H1 (cell line): ENCODE measurements around the gene SLC30A9. TPM values are rescaled to one million over a fixed set of nuclear protein-coding genes. Genes with fewer than 3 reads are reported as not detected.

Source experiments
- CTCF ChIA-PET: fragments of 300-600 bp; sonication (Branson Sonifier 250); formaldehyde crosslinking; loops from one replicate; lab custom pipeline; 2021; ENCODE audit not compliant: partially characterized antibody; lab: Charles Lee
- POLR2A ChIA-PET: fragments of 300-600 bp; sonication (Branson Sonifier 250); formaldehyde crosslinking; loops from one replicate; lab custom pipeline; 2021; ENCODE audit warnings: inconsistent platforms; ENCODE audit not compliant: partially characterized antibody; lab: Charles Lee
- DNase-seq, 2 experiments: peaks; one replicate each; pipeline versions ENCODE4 v3.0.0 to v3.0.0-alpha.2; 2010 to 2022; ENCODE audit warnings: low spot score in 2 of 2, low read depth in 1 of 2, mixed read lengths in 1 of 2
- FAIRE-seq: peaks from 2 replicates; lab custom pipeline; 2011; peaks lifted over from hg19 to GRCh38; lab: Jason Lieb, UNC
- H2AFZ ChIP-seq: 2 replicates; pipeline ENCODE4 v1.8.1; 2012; ENCODE audit warnings: low read length, inconsistent platforms
- H2AK5ac ChIP-seq: 2 replicates; pipeline ENCODE4 v1.6.1; 2013; ENCODE audit warnings: low read depth, low read length
- H2BK120ac ChIP-seq: replicated peaks from 2 replicates; pipeline ENCODE3; 2013; ENCODE audit warnings: low read depth, low read length, inconsistent platforms
- H2BK12ac ChIP-seq: 2 replicates; pipeline ENCODE4 v1.6.1; 2013; ENCODE audit warnings: low read depth, low read length
- H2BK15ac ChIP-seq: 2 replicates; pipeline ENCODE4 v1.6.1; 2013; ENCODE audit warnings: low read length
- H2BK20ac ChIP-seq: 2 replicates; pipeline ENCODE4 v1.6.1; 2013; ENCODE audit warnings: low read length
- H2BK5ac ChIP-seq: 2 replicates; pipeline ENCODE4 v1.6.1; 2013; ENCODE audit warnings: low read depth, low read length
- H3K14ac ChIP-seq: 2 replicates; pipeline ENCODE4 v1.6.1; 2013; ENCODE audit warnings: inconsistent platforms; ENCODE audit not compliant: insufficient read length
- H3K18ac ChIP-seq: 2 replicates; pipeline ENCODE4 v1.6.1; 2013; ENCODE audit warnings: low read length; ENCODE audit errors: extremely low read depth
- H3K23ac ChIP-seq: 2 replicates; pipeline ENCODE4 v1.6.1; 2013; ENCODE audit warnings: inconsistent platforms; ENCODE audit not compliant: insufficient read length
- H3K23me2 ChIP-seq: 2 replicates; pipeline ENCODE4 v1.6.1; 2013; ENCODE audit warnings: low read depth, low read length
- H3K27ac ChIP-seq: 2 replicates; pipeline ENCODE4 v1.6.1; 2011; ENCODE audit warnings: low read depth, low read length, inconsistent platforms
- H3K27me3 ChIP-seq, 4 experiments: replicated peaks in 1 of 4; 1 replicate in 1 of 4; 2 replicates in 3 of 4; pipeline versions ENCODE4 v1.6.1 to v1.8.1; 2011 to 2013; ENCODE audit warnings: low read length in 3 of 4, mild to moderate bottlenecking in 3 of 4, inconsistent platforms in 2 of 4, mixed read lengths in 2 of 4, moderate library complexity in 1 of 4; ENCODE audit not compliant: control insufficient read depth in 3 of 4, insufficient read depth in 3 of 4; ENCODE audit errors: extremely low read depth in 1 of 4
- H3K36me3 ChIP-seq, 4 experiments: 2 replicates each; pipeline versions ENCODE4 v1.6.1 to v1.8.1; 2011 to 2013; ENCODE audit warnings: mild to moderate bottlenecking in 4 of 4, low read length in 3 of 4, moderate library complexity in 2 of 4, control low read depth in 1 of 4, inconsistent platforms in 1 of 4; ENCODE audit not compliant: insufficient read depth in 4 of 4, control insufficient read depth in 2 of 4
- H3K4ac ChIP-seq: replicated peaks from 2 replicates; pipeline ENCODE3; 2013; ENCODE audit warnings: low read length, low read depth, mixed read lengths, inconsistent platforms; ENCODE audit not compliant: insufficient read length
- H3K4me1 ChIP-seq, 4 experiments: replicated peaks in 1 of 4; 1 replicate in 1 of 4; 2 replicates in 3 of 4; pipeline versions ENCODE4 v1.6.1 to v1.8.1; 2011 to 2013; ENCODE audit warnings: low read length in 3 of 4, inconsistent platforms in 2 of 4, mixed read lengths in 1 of 4; ENCODE audit not compliant: insufficient read depth in 4 of 4, control insufficient read depth in 3 of 4
- H3K4me2 ChIP-seq, 2 experiments: 2 replicates each; pipeline versions ENCODE4 v1.6.1 to v1.8.1; 2011 to 2013; ENCODE audit warnings: low read depth in 2 of 2, low read length in 2 of 2, control low read depth in 1 of 2, inconsistent platforms in 1 of 2, mild to moderate bottlenecking in 1 of 2; ENCODE audit not compliant: insufficient read depth in 1 of 2
- H3K4me3 ChIP-seq, 4 experiments: fragments of 200-600, 300-600 bp in 1 of 4; sonication (generic), shearing (Covaris generic), sonication (Bioruptor Twin) in 1 of 4; 2 replicates each; pipeline versions ENCODE4 v1.5.1 to v1.8.1; 2011 to 2016; ENCODE audit warnings: low read length in 4 of 4, low read depth in 3 of 4, control low read depth in 2 of 4, inconsistent platforms in 2 of 4, mild to moderate bottlenecking in 2 of 4, mixed read lengths in 1 of 4, moderate library complexity in 1 of 4; ENCODE audit not compliant: insufficient read depth in 2 of 4; ENCODE audit errors: extremely low read depth in 1 of 4
- H3K56ac ChIP-seq: replicated peaks from 2 replicates; pipeline ENCODE3; 2013; ENCODE audit warnings: low read depth, mild to moderate bottlenecking, mixed read lengths, low read length, inconsistent platforms; ENCODE audit not compliant: insufficient read length
- H3K79me1 ChIP-seq: 2 replicates; pipeline ENCODE4 v1.6.1; 2013; ENCODE audit warnings: low read depth, low read length, control low read depth
- H3K79me2 ChIP-seq, 2 experiments: 2 replicates each; pipeline versions ENCODE4 v1.6.1 to v1.8.1; 2012 to 2013; ENCODE audit warnings: low read length in 2 of 2, mild to moderate bottlenecking in 2 of 2, inconsistent platforms in 1 of 2; ENCODE audit not compliant: insufficient read depth in 2 of 2, control insufficient read depth in 1 of 2
- H3K9ac ChIP-seq, 4 experiments: replicated peaks in 1 of 4; 1 replicate in 1 of 4; 2 replicates in 3 of 4; pipeline versions ENCODE4 v1.6.1 to v1.8.1; 2011 to 2013; ENCODE audit warnings: low read depth in 3 of 4, low read length in 3 of 4, control low read depth in 2 of 4, mild to moderate bottlenecking in 2 of 4, moderate library complexity in 2 of 4, inconsistent platforms in 1 of 4; ENCODE audit errors: extremely low read depth in 1 of 4
- H3K9me3 ChIP-seq, 2 experiments: 2 replicates each; pipeline versions ENCODE4 v1.6.1 to v1.8.1; 2012 to 2013; ENCODE audit warnings: mild to moderate bottlenecking in 2 of 2, moderate library complexity in 2 of 2, control low read depth in 1 of 2, inconsistent platforms in 1 of 2, low read depth in 1 of 2, low read length in 1 of 2, mixed read lengths in 1 of 2; ENCODE audit not compliant: insufficient read depth in 2 of 2
- H4K20me1 ChIP-seq, 2 experiments: replicated peaks in 1 of 2; 2 replicates each; pipeline versions ENCODE3 to v1.8.1; 2011 to 2013; ENCODE audit warnings: inconsistent platforms in 2 of 2, low read length in 2 of 2, mild to moderate bottlenecking in 1 of 2; ENCODE audit not compliant: insufficient read depth in 2 of 2, control insufficient read depth in 1 of 2
- H4K5ac ChIP-seq: 2 replicates; pipeline ENCODE4 v1.6.1; 2013; ENCODE audit warnings: low read length, low read depth, mixed read lengths, inconsistent platforms; ENCODE audit not compliant: insufficient read length
- H4K8ac ChIP-seq: 2 replicates; pipeline ENCODE4 v1.8.0; 2013; ENCODE audit warnings: mild to moderate bottlenecking, moderate library complexity, low read length, inconsistent platforms; ENCODE audit not compliant: insufficient read depth; ENCODE audit errors: extremely low read depth
- H4K91ac ChIP-seq: replicated peaks from 2 replicates; pipeline ENCODE3; 2013; ENCODE audit warnings: low read length, mixed read lengths, inconsistent platforms; ENCODE audit not compliant: insufficient read length
- ASH2L ChIP-seq: fragments of 200-600, 300-600 bp; sonication (generic); IDR thresholded peaks from one replicate; pipeline ENCODE4 v1.7.1; 2017; ENCODE audit warnings: low read length
- ATF3 ChIP-seq: IDR thresholded peaks from 2 replicates; pipeline ENCODE4 v1.6.1; 2011; ENCODE audit warnings: low read depth, mild to moderate bottlenecking, low read length; ENCODE audit not compliant: insufficient read depth
- CBX5 ChIP-seq: fragments of 300-800, 300-1000 bp; sonication (generic); IDR thresholded peaks from 2 replicates; pipeline ENCODE4 v1.7.1; 2016; ENCODE audit warnings: antibody characterized with exemption, low read length, low read depth
- CTBP2 ChIP-seq: IDR thresholded peaks from 2 replicates; pipeline ENCODE4 v1.7.0; 2011; ENCODE audit warnings: borderline replicate concordance, mild to moderate bottlenecking, moderate library complexity, mixed read lengths, low read length; ENCODE audit not compliant: insufficient read depth, insufficient read length
- HDAC6 ChIP-seq: IDR thresholded peaks from one replicate; pipeline ENCODE4 v1.7.1; 2012; ENCODE audit warnings: low read depth, mild to moderate bottlenecking, inconsistent platforms, low read length, moderate library complexity
- KDM5A ChIP-seq: fragments of 200-600 bp; IDR thresholded peaks from 2 replicates; pipeline ENCODE4 v1.7.1; 2012; ENCODE audit warnings: mild to moderate bottlenecking, low read length, inconsistent platforms, mixed read lengths
- MAFK ChIP-seq: IDR thresholded peaks from 2 replicates; pipeline ENCODE4 v1.6.1; 2012; ENCODE audit warnings: low read depth, mild to moderate bottlenecking, improper control_type of control experiment, low read length
- PHF8 ChIP-seq: fragments of 200-600 bp; sonication (generic); conservative IDR thresholded peaks from 2 replicates; pipeline ENCODE4 v1.7.1; 2012; ENCODE audit warnings: low read depth, mild to moderate bottlenecking, inconsistent platforms, low read length, moderate library complexity
- POLR2AphosphoS5 ChIP-seq: IDR thresholded peaks from 2 replicates; pipeline ENCODE4 v1.6.1; 2011; ENCODE audit warnings: low read depth, low read length
- RBBP5 ChIP-seq: IDR thresholded peaks from 2 replicates; pipeline ENCODE4 v1.7.1; 2012; ENCODE audit warnings: low read depth, mild to moderate bottlenecking, inconsistent platforms, low read length, moderate library complexity, borderline replicate concordance
- RFX5 ChIP-seq: IDR thresholded peaks from 2 replicates; pipeline ENCODE4 v1.6.1; 2011; ENCODE audit warnings: low read depth, low read length, improper control_type of control experiment, borderline replicate concordance
- SIN3A ChIP-seq, 2 experiments: IDR thresholded peaks in 1 of 2; conservative IDR thresholded peaks in 1 of 2; 2 replicates each; pipeline ENCODE4 v1.6.1; 2011 to 2012; ENCODE audit warnings: low read length in 2 of 2, improper control_type of control experiment in 1 of 2, low read depth in 1 of 2, mild to moderate bottlenecking in 1 of 2
- SP2 ChIP-seq: IDR thresholded peaks from 2 replicates; pipeline ENCODE4 v1.6.1; 2012; ENCODE audit warnings: mild to moderate bottlenecking, low read length, inconsistent platforms
- TEAD4 ChIP-seq: IDR thresholded peaks from 2 replicates; pipeline ENCODE4 v1.6.1; 2012; ENCODE audit warnings: low read depth, low read length, inconsistent platforms, mixed read lengths
- WGBS, 2 experiments: shearing (Covaris generic) in 1 of 2; methylation state at CpG; one replicate each; pipeline versions ENCODE4 v1.1.6 to v1.1.7; 2013 to 2015; ENCODE audit warnings: low lambda C conversion rate in 2 of 2, mixed read lengths in 2 of 2, inconsistent platforms in 1 of 2, low coverage in 1 of 2, missing lambda C conversion rate in 1 of 2; ENCODE audit not compliant: insufficient replicate concordance in 2 of 2, insufficient coverage in 1 of 2, insufficient read length in 1 of 2; ENCODE audit errors: extremely low coverage in 1 of 2, missing lambda C conversion rate in 1 of 2; 5-methylcytosine and 5-hydroxymethylcytosine counted together
- polyA plus RNA-seq, 7 experiments: library from polyadenylated mRNA; depleted of rRNA in 3 of 7; stranded (reverse) in 5 of 7; unstranded in 2 of 7; fragments of >200 nt in 5 of 7; fragments of 200-250 nt in 2 of 7; gene quantifications; 1 replicate in 5 of 7; 2 replicates in 1 of 7; 4 replicates in 1 of 7; pipeline versions ENCODE4 v1.2.1 to v1.2.3, GENCODE V29; 2011 to 2013; ENCODE audit warnings: missing spikeins in 2 of 7, mixed read lengths in 2 of 7
- total RNA-seq: library from RNA; stranded (reverse); fragmentation: NEBNext Ultra II Directional; extraction: Animal tissue kit (Norgen Biotek cat#: 25700); gene quantifications from 2 replicates; pipeline ENCODE4 v1.2.1, GENCODE V29; 2021

The SLC30A9 gene
- total and polyA plus RNA-seq, 2 of the 8 experiments (the other 6 are each of a cell fraction or from before 2014, with no cell fraction given), result 41.2 to 67.2 TPM

- H3K9ac ChIP-seq, result no peak overlapping the region
- DNase-seq (no peak), FAIRE-seq (peak; percentile 86)
- H3K79me2 ChIP-seq, result peaks cover 0 to 69% of the 10 kb centered on the region in 2 experiments; a peak in 3 of 4 replicates
- H2BK15ac ChIP-seq, result no peak overlapping the region
- no peak overlapping the region for H4K5ac ChIP-seq
- no peak overlapping the region for H2BK120ac ChIP-seq
- no peak overlapping the region for H2BK20ac ChIP-seq
- no peak overlapping the region for H3K18ac ChIP-seq
- 80% methylated on average over 3 of the region's 3 CpGs; no CpG with 5 or more reads in 1 of the 2 experiments for WGBS, 2 experiments
- no peak overlapping the region for H3K14ac ChIP-seq
- no peak overlapping the region for H4K8ac ChIP-seq
- H3K23ac ChIP-seq, result no peak overlapping the region
- peak overlapping the region; percentile 75; the same call in 1 of the 2 replicates for H2BK12ac ChIP-seq
- H3K4me1 ChIP-seq, result peaks cover 0 to 13% (median 9%) of the 10 kb centered on the region in 4 experiments; a peak in 5 of 7 replicates
- H2BK5ac ChIP-seq, result no peak overlapping the region
- CTCF ChIA-PET, result no interaction called here
- H3K4me2 ChIP-seq, result peak overlapping the region; percentile 14 to 60; a peak in 2 of 4 replicates
- no peak overlapping the region for H2AK5ac ChIP-seq
- H2AFZ ChIP-seq, result no peak overlapping the region
- no peaks in the 10 kb centered on the region for H3K9me3 ChIP-seq
- peaks cover 0 to 12% (median 6%) of the 10 kb centered on the region in 4 experiments; a peak in 5 of 8 replicates for H3K36me3 ChIP-seq
- peaks cover 0 to 1% of the 10 kb centered on the region in 2 experiments for H4K20me1 ChIP-seq
- H3K4me3 ChIP-seq, result no peak overlapping the region
- no peak overlapping the region for H3K56ac ChIP-seq
- POLR2A ChIA-PET, result no interaction called here
- H3K4ac ChIP-seq, result no peak overlapping the region
- H4K91ac ChIP-seq, result no peak overlapping the region
- no peaks in the 10 kb centered on the region for H3K23me2 ChIP-seq
- no peak overlapping the region for H3K27ac ChIP-seq
- H3K27me3 ChIP-seq, result no peaks in the 10 kb centered on the region
- H3K79me1 ChIP-seq, result peaks cover 7% of the 10 kb centered on the region
- TF ChIP-seq PHF8, result no peak
- 0 out of 4 replicates have a peak, but pooled peaks of 1 of the 2 experiments have one; percentile 32 for TF ChIP-seq SIN3A (conservative IDR thresholded peaks at IDR 0.05 in 1 of 2, IDR thresholded peaks at IDR 0.05 in 1 of 2; ENCODE audit: low read depth in 1 of 2, low read length in 2 of 2)
- no peak for TF ChIP-seq MAFK
- no peak for TF ChIP-seq ATF3
- no peak for TF ChIP-seq RFX5
- TF ChIP-seq HDAC6, result no peak
- peak; percentile 91 for TF ChIP-seq TEAD4
- TF ChIP-seq RBBP5, result no peak
- no peak for TF ChIP-seq SP2
- TF ChIP-seq CTBP2, result no peak
- no peak for TF ChIP-seq POLR2AphosphoS5
- TF ChIP-seq CBX5, result no peak
- TF ChIP-seq ASH2L, result no peak
- no peak for TF ChIP-seq KDM5A
Measured at GRCh38 chr4:42136371-42136770, 146.0 kb downstream of the SLC30A9 start.
